HCT116 (cell line): ENCODE data around the gene RELL1.

Source experiments
- CBX3 ChIP-seq: IDR thresholded peaks from 2 replicates; pipeline ENCODE4 v1.6.1; 2012; ENCODE audit warnings: low read depth
- ELF1 ChIP-seq: IDR thresholded peaks from 2 replicates; pipeline ENCODE4 v1.6.1; 2012; ENCODE audit warnings: low read depth, borderline replicate concordance
- EZH2 ChIP-seq: fragments of 200-600 bp; sonication (generic); IDR thresholded peaks from 2 replicates; pipeline ENCODE4 v1.6.1; 2017; ENCODE audit warnings: antibody characterized with exemption, mixed run types
- POLR2A ChIP-seq: IDR thresholded peaks from 2 replicates; pipeline ENCODE4 v1.7.0; 2011; ENCODE audit warnings: borderline replicate concordance; ENCODE audit not compliant: insufficient read depth, insufficient read length; ENCODE audit errors: extremely low read depth
- POLR2AphosphoS5 ChIP-seq: IDR thresholded peaks from 2 replicates; pipeline ENCODE4 v1.6.1; 2011; ENCODE audit warnings: mild to moderate bottlenecking, low read depth, low read length, moderate library complexity
- TF ChIP-seq, protein P1 (sequence below), 3 experiments: fragments of 200-600 bp in 1 of 3; sonication (generic) in 1 of 3; IDR thresholded peaks in 2 of 3; conservative IDR thresholded peaks in 1 of 3; 2 replicates each; pipeline ENCODE4 v1.5.1; 2012 to 2017; ENCODE audit warnings: low read depth in 2 of 3, low read length in 2 of 3, antibody characterized with exemption in 1 of 3, borderline replicate concordance in 1 of 3, control low read depth in 1 of 3, mild to moderate bottlenecking in 1 of 3, mixed read lengths in 1 of 3, mixed run types in 1 of 3, moderate library complexity in 1 of 3; ENCODE audit not compliant: insufficient read depth in 1 of 3
- TF ChIP-seq, protein P2 (sequence below): IDR thresholded peaks from 2 replicates; pipeline ENCODE4 v1.6.1; 2012; ENCODE audit warnings: low read depth

DNA sequence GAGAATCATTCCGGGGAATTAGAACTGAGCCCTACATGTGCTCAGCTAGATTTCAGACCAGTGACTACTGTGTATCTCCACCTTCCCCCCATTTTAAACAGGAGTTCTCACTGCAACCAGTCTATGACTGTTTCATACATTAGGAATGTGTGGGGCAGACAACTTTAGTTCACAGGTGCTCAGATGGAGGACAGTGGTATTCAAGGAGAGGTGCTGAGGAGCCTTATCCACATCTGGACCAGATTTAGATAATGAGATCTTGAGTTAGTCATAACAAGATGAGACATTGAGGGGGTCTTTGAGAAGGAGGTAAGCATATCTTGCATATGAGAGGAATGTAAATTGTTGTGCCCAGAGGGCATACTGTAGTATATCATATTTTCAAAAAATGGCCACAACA lies 32.8 kb upstream of the RELL1 start:
- TF ChIP-seq, protein P1, sequence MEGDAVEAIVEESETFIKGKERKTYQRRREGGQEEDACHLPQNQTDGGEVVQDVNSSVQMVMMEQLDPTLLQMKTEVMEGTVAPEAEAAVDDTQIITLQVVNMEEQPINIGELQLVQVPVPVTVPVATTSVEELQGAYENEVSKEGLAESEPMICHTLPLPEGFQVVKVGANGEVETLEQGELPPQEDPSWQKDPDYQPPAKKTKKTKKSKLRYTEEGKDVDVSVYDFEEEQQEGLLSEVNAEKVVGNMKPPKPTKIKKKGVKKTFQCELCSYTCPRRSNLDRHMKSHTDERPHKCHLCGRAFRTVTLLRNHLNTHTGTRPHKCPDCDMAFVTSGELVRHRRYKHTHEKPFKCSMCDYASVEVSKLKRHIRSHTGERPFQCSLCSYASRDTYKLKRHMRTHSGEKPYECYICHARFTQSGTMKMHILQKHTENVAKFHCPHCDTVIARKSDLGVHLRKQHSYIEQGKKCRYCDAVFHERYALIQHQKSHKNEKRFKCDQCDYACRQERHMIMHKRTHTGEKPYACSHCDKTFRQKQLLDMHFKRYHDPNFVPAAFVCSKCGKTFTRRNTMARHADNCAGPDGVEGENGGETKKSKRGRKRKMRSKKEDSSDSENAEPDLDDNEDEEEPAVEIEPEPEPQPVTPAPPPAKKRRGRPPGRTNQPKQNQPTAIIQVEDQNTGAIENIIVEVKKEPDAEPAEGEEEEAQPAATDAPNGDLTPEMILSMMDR (IDR thresholded peaks at IDR 0.05 in 2 of 3, conservative IDR thresholded peaks at IDR 0.05 in 1 of 3; ENCODE audit: borderline replicate concordance in 1 of 3, insufficient read depth in 1 of 3, low read depth in 2 of 3, low read length in 2 of 3), result no peak
- no peak for TF ChIP-seq POLR2AphosphoS5
- TF ChIP-seq ELF1, result no peak
- TF ChIP-seq EZH2, result no peak
- no peak for TF ChIP-seq CBX3
- TF ChIP-seq, protein P2, sequence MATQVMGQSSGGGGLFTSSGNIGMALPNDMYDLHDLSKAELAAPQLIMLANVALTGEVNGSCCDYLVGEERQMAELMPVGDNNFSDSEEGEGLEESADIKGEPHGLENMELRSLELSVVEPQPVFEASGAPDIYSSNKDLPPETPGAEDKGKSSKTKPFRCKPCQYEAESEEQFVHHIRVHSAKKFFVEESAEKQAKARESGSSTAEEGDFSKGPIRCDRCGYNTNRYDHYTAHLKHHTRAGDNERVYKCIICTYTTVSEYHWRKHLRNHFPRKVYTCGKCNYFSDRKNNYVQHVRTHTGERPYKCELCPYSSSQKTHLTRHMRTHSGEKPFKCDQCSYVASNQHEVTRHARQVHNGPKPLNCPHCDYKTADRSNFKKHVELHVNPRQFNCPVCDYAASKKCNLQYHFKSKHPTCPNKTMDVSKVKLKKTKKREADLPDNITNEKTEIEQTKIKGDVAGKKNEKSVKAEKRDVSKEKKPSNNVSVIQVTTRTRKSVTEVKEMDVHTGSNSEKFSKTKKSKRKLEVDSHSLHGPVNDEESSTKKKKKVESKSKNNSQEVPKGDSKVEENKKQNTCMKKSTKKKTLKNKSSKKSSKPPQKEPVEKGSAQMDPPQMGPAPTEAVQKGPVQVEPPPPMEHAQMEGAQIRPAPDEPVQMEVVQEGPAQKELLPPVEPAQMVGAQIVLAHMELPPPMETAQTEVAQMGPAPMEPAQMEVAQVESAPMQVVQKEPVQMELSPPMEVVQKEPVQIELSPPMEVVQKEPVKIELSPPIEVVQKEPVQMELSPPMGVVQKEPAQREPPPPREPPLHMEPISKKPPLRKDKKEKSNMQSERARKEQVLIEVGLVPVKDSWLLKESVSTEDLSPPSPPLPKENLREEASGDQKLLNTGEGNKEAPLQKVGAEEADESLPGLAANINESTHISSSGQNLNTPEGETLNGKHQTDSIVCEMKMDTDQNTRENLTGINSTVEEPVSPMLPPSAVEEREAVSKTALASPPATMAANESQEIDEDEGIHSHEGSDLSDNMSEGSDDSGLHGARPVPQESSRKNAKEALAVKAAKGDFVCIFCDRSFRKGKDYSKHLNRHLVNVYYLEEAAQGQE, result no peak
- TF ChIP-seq POLR2A, result no peak
